Keratinocyte (primary cell): ENCODE measurements around the gene KBTBD8.

Experiments used
- EZH2 ChIP-seq: IDR thresholded peaks from one replicate; pipeline ENCODE4 v1.6.1; 2012; ENCODE audit warnings: inconsistent platforms, mild to moderate bottlenecking, low read length, moderate library complexity
- TF ChIP-seq, protein P1 (sequence below), 3 experiments: IDR thresholded peaks in 1 of 3; conservative IDR thresholded peaks in 1 of 3; optimal IDR thresholded peaks in 1 of 3; 2 replicates in 2 of 3; 3 replicates in 1 of 3; pipeline versions ENCODE3 to v1.5.1; 2011; ENCODE audit warnings: low read length in 3 of 3, mild to moderate bottlenecking in 3 of 3, moderate library complexity in 2 of 3, control low read depth in 1 of 3, inconsistent platforms in 1 of 3; ENCODE audit not compliant: insufficient read depth in 2 of 3; ENCODE audit errors: extremely low read depth in 1 of 3

DNA sequence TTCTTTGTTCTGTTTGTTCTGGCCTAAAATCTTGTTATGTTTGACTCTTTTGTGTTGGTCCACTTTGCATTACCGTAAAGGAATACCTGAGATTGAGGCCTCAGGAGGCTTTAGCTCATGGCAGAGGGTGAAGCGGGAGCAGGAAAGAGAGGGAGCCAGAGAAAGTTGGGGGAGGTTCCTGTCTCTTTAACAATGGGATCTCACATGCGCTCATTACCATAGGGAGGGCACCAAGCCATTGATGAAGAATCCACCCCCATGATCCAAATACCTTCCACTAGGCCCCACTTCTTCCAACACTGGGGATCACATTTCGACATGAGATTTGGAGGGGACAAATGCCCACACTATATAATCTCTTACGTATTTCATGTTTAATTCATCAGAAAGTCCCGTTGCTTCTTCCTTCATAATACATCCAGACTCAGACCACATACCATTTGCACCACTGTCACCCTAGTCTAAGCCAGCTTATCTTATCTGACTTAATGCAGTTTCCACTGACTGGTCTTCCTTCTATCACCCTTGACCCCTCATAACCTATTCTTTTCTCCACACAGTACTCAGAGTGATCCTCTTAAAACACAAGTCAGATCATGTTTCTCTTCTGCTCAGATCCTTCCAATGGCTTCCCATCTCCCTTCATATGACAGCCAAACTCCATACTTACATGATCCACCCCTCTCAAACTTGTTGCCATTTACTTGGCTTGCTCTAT is 13.5 kb downstream of the KBTBD8 start:
- TF ChIP-seq, protein P1, sequence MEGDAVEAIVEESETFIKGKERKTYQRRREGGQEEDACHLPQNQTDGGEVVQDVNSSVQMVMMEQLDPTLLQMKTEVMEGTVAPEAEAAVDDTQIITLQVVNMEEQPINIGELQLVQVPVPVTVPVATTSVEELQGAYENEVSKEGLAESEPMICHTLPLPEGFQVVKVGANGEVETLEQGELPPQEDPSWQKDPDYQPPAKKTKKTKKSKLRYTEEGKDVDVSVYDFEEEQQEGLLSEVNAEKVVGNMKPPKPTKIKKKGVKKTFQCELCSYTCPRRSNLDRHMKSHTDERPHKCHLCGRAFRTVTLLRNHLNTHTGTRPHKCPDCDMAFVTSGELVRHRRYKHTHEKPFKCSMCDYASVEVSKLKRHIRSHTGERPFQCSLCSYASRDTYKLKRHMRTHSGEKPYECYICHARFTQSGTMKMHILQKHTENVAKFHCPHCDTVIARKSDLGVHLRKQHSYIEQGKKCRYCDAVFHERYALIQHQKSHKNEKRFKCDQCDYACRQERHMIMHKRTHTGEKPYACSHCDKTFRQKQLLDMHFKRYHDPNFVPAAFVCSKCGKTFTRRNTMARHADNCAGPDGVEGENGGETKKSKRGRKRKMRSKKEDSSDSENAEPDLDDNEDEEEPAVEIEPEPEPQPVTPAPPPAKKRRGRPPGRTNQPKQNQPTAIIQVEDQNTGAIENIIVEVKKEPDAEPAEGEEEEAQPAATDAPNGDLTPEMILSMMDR (optimal IDR thresholded peaks at IDR 0.05 in 1 of 3, IDR thresholded peaks at IDR 0.05 in 1 of 3, conservative IDR thresholded peaks at IDR 0.05 in 1 of 3; ENCODE audit: extremely low read depth in 1 of 3, insufficient read depth in 2 of 3, low read length in 3 of 3) = no peak
- no peak for TF ChIP-seq EZH2
